Loucy (cell line): ENCODE data around the gene TACR2.

Experiments
- CTCF ChIP-seq: fragments of 200-600 bp; sonication (generic); conservative IDR thresholded peaks from 2 replicates; pipeline ENCODE4 v1.5.1; 2014; ENCODE audit warnings: mild to moderate bottlenecking, antibody characterized with exemption, low read length
- EZH2phosphoT487 ChIP-seq: fragments of 200-600 bp; IDR thresholded peaks from 2 replicates; pipeline ENCODE4 v1.6.1; 2018; ENCODE audit warnings: antibody characterized with exemption, mild to moderate bottlenecking, moderate library complexity, borderline replicate concordance

- no peak for TF ChIP-seq CTCF
- TF ChIP-seq EZH2phosphoT487: no peak
Observed at GRCh38 chr10:69437321-69438259, 20.9 kb upstream of the TACR2 start.
